K562 (cell line): ENCODE results near the gene NR3C1. TPM values are rescaled to one million over a fixed set of nuclear protein-coding genes. Genes with fewer than 3 reads are reported as not detected.
A peak's percentile ranks its signal among the peaks of the same experiment; 100 is the strongest.

Experiments used
- ATF7 ChIP-seq: fragments of 450-650 bp; IDR thresholded peaks from 2 replicates; pipeline ENCODE4 v1.7.1; 2014; ENCODE audit warnings: mild to moderate bottlenecking, moderate library complexity
- CREB3L1 ChIP-seq: fragments of 450-650 bp; IDR thresholded peaks from 2 replicates; pipeline ENCODE4 v1.6.1; 2014; ENCODE audit warnings: low read depth, mild to moderate bottlenecking, moderate library complexity, borderline replicate concordance
- CREM ChIP-seq: IDR thresholded peaks from 2 replicates; pipeline ENCODE4 v1.6.1; 2014; ENCODE audit warnings: antibody characterized with exemption, low read depth
- CUX1 ChIP-seq: fragments of 200-800 bp; sonication (Bioruptor generic); IDR thresholded peaks from 2 replicates; pipeline ENCODE4 v1.6.1; 2016; ENCODE audit warnings: missing genetic modification characterization, missing compliant biosample characterization
- ELK1 ChIP-seq: sonication (generic); formaldehyde crosslinking; IDR thresholded peaks from 2 replicates; pipeline ENCODE4 v1.8.1; 2022; ENCODE audit warnings: missing genetic modification reagents
- KLF10 ChIP-seq: fragments of 250-450 bp; sonication (Bioruptor Pico); IDR thresholded peaks from 2 replicates; pipeline ENCODE4 v1.6.1; 2021; ENCODE audit warnings: matching md5 sums
- MNT ChIP-seq, 2 experiments: fragments of 450-650 bp; conservative IDR thresholded peaks; 2 replicates each; pipeline ENCODE4 v1.6.1; 2017; ENCODE audit warnings: mild to moderate bottlenecking in 2 of 2, moderate library complexity in 2 of 2
- MTA1 ChIP-seq: fragments of 450-650 bp; IDR thresholded peaks from 2 replicates; pipeline ENCODE4 v1.6.1; 2017; ENCODE audit warnings: borderline replicate concordance
- USF1 ChIP-seq: sonication (generic); formaldehyde crosslinking; IDR thresholded peaks from 2 replicates; pipeline ENCODE4 v1.9.0; 2022; ENCODE audit warnings: mild to moderate bottlenecking, missing genetic modification reagents
- ZNF507 ChIP-seq: conservative IDR thresholded peaks from 2 replicates; pipeline ENCODE4 v1.6.1; 2017; ENCODE audit warnings: missing genetic modification characterization, missing compliant biosample characterization
- polyA plus RNA-seq, 8 experiments: library from polyadenylated mRNA; depleted of rRNA in 4 of 8; stranded (reverse) in 5 of 8; unstranded in 3 of 8; fragments of >200 nt; fragmentation: Nextera tagmentation in 2 of 8; fragmentation: Illumina TruSeq in 1 of 8; extraction: Ambion mirVana in 2 of 8; extraction: Trizol in 1 of 8; gene quantifications; 2 replicates each; pipeline versions ENCODE4 v1.2.1 to v1.2.3, GENCODE V29; 2011 to 2014; ENCODE audit warnings: inconsistent platforms in 1 of 8, missing spikeins in 1 of 8
- total RNA-seq, 7 experiments: library from RNA; depleted of rRNA in 6 of 7; stranded (reverse); fragments of >200 nt in 6 of 7; fragmentation: Illumina TruSeq in 2 of 7; extraction: Trizol in 2 of 7; gene quantifications; 2 replicates each; pipeline versions ENCODE4 v1.2.1 to v1.2.3, GENCODE V29; 2011 to 2021; ENCODE audit warnings: low replicate concordance in 1 of 7

NR3C1 gene
- total and polyA plus RNA-seq, 9 of the 15 experiments (the other 6 are each of a cell fraction or from before 2014, with no cell fraction given), result 8.2 to 36.0 (median 15.0) TPM

GRCh38 chr5:143405063-143405848 is 1.8 kb upstream of the NR3C1 start (continued):
- TF ChIP-seq ZNF507 (tag), result no peak
- no peak for TF ChIP-seq ELK1
- no peak for TF ChIP-seq CUX1 (CRISPR knock-in tag)
- peak in 1 of 2 experiments; percentile 11; a peak in 1 of 4 replicates for TF ChIP-seq MNT (conservative IDR thresholded peaks at IDR 0.05)
- no peak for TF ChIP-seq KLF10 (CRISPR knock-in tag)
- TF ChIP-seq MTA1, result no peak
- TF ChIP-seq CREB3L1, result peak; percentile 37; the same call in 1 of the 2 replicates
- TF ChIP-seq CREM, result peak; percentile 73; the same call in 1 of the 2 replicates
- TF ChIP-seq USF1 (CRISPR knock-in tag), result no peak
- peak; percentile 52; the same call in 1 of the 2 replicates for TF ChIP-seq ATF7
